Measurements from ENCODE around the gene C17orf107. TPM values are rescaled to one million over a fixed set of nuclear protein-coding genes. Genes with fewer than 3 reads are reported as not detected.

The C17orf107 gene
- total and polyA plus RNA-seq, 2 of the 13 experiments (the other 11 are each of a cell fraction or from before 2014, with no cell fraction given): 0.20 to 0.59 TPM

- TF ChIP-seq ZBTB37 (CRISPR knock-in tag; IDR thresholded peaks at IDR 0.05) (no peak), BRD4 (CRISPR knock-in tag; IDR thresholded peaks at IDR 0.05) (no peak), THAP8 (CRISPR knock-in tag; IDR thresholded peaks at IDR 0.05; ENCODE audit: borderline replicate concordance) (no peak), CBX1 (IDR thresholded peaks at IDR 0.05; ENCODE audit: low read depth) (no peak), ZNF720 (CRISPR knock-in tag; IDR thresholded peaks at IDR 0.05) (no peak), ZNF281 (CRISPR knock-in tag; IDR thresholded peaks at IDR 0.05; ENCODE audit: borderline replicate concordance) (no peak), MTERF4 (CRISPR knock-in tag; IDR thresholded peaks at IDR 0.05) (no peak), EP300 (IDR thresholded peaks at IDR 0.05; ENCODE audit: low read depth in 2 of 2, low read length in 2 of 2) (no peak), EP300 (CRISPR knock-in tag; IDR thresholded peaks at IDR 0.05; ENCODE audit: borderline replicate concordance) (no peak), ZNF326 (CRISPR knock-in tag; IDR thresholded peaks at IDR 0.05; ENCODE audit: borderline replicate concordance) (no peak), FOXO4 (CRISPR knock-in tag; conservative IDR thresholded peaks at IDR 0.05) (no peak), LCORL (IDR thresholded peaks at IDR 0.05) (no peak), LCORL (CRISPR knock-in tag; IDR thresholded peaks at IDR 0.05) (no peak), YEATS4 (CRISPR knock-in tag; IDR thresholded peaks at IDR 0.05; ENCODE audit: borderline replicate concordance) (no peak), ZNF34 (CRISPR knock-in tag; IDR thresholded peaks at IDR 0.05; ENCODE audit: borderline replicate concordance) (no peak), TARDBP (CRISPR knock-in tag; IDR thresholded peaks at IDR 0.05) (no peak), TRIM24 (CRISPR knock-in tag; IDR thresholded peaks at IDR 0.05) (no peak), DNMT3B (CRISPR knock-in tag; conservative IDR thresholded peaks at IDR 0.05) (no peak), ATM (IDR thresholded peaks at IDR 0.05; ENCODE audit: borderline replicate concordance) (no peak), TBL1XR1 (IDR thresholded peaks at IDR 0.05; ENCODE audit: borderline replicate concordance, low read length, partially characterized antibody) (no peak), MTF2 (CRISPR knock-in tag; IDR thresholded peaks at IDR 0.05; ENCODE audit: borderline replicate concordance) (no peak), ZBTB26 (CRISPR knock-in tag; IDR thresholded peaks at IDR 0.05; ENCODE audit: borderline replicate concordance) (no peak)
Observed at GRCh38 chr17:4934173-4934979, 35.0 kb downstream of the C17orf107 start (continued).

Data from HepG2 (cell line).